H9 (cell line): ENCODE data around the gene DNAH1. TPM values are rescaled to one million over a fixed set of nuclear protein-coding genes. Genes with fewer than 3 reads are reported as not detected.
A peak's percentile ranks its signal among the peaks of the same experiment; 100 is the strongest.

Source experiments
- DNase-seq: peaks from one replicate; pipeline ENCODE4 v3.0.0-alpha.2; 2017
- H2AFZ ChIP-seq: one replicate; pipeline ENCODE4 v1.6.1; 2013; ENCODE audit warnings: mild to moderate bottlenecking, low read length, control low read depth, moderate library complexity
- H2AK5ac ChIP-seq: 2 replicates; pipeline ENCODE4 v1.6.1; 2013; ENCODE audit warnings: low read length, control low read depth, mixed read lengths; ENCODE audit not compliant: insufficient read length
- H2BK120ac ChIP-seq: one replicate; pipeline ENCODE4 v1.6.1; 2013; ENCODE audit warnings: low read depth, mild to moderate bottlenecking, low read length, control low read depth, inconsistent platforms; ENCODE audit not compliant: poor library complexity, severe bottlenecking
- H2BK12ac ChIP-seq: 2 replicates; pipeline ENCODE4 v1.6.1; 2013; ENCODE audit warnings: low read length, control low read depth, mixed read lengths, low read depth; ENCODE audit not compliant: insufficient read length
- H2BK15ac ChIP-seq: 2 replicates; pipeline ENCODE4 v1.6.1; 2013; ENCODE audit warnings: low read depth, low read length, control low read depth
- H2BK20ac ChIP-seq: one replicate; pipeline ENCODE4 v1.6.1; 2013; ENCODE audit warnings: low read depth, mild to moderate bottlenecking, low read length, control low read depth, inconsistent platforms; ENCODE audit not compliant: poor library complexity, severe bottlenecking
- H2BK5ac ChIP-seq: 2 replicates; pipeline ENCODE4 v1.6.1; 2013; ENCODE audit warnings: low read length, control low read depth, mixed read lengths; ENCODE audit not compliant: insufficient read length
- H3K14ac ChIP-seq: 2 replicates; pipeline ENCODE4 v1.6.1; 2013; ENCODE audit warnings: low read length, control low read depth; ENCODE audit not compliant: insufficient read depth
- H3K18ac ChIP-seq: 2 replicates; pipeline ENCODE4 v1.6.1; 2013; ENCODE audit warnings: low read depth, mild to moderate bottlenecking, mixed read lengths, low read length, control low read depth; ENCODE audit not compliant: insufficient read length
- H3K23ac ChIP-seq: 2 replicates; pipeline ENCODE4 v1.6.1; 2013; ENCODE audit warnings: low read length, control low read depth, mixed read lengths, low read depth; ENCODE audit not compliant: insufficient read length
- H3K23me2 ChIP-seq: 2 replicates; pipeline ENCODE4 v1.6.1; 2013; ENCODE audit warnings: low read depth, mild to moderate bottlenecking, mixed read lengths, low read length, control low read depth; ENCODE audit not compliant: insufficient read length, poor library complexity, severe bottlenecking
- H3K27ac ChIP-seq: 2 replicates; pipeline ENCODE4 v1.5.1; 2013; ENCODE audit warnings: low read length, control low read depth, mixed read lengths, low read depth; ENCODE audit not compliant: insufficient read length
- H3K27me3 ChIP-seq: 2 replicates; pipeline ENCODE4 v1.6.1; 2013; ENCODE audit warnings: low read length, control low read depth, inconsistent platforms; ENCODE audit not compliant: insufficient read depth
- H3K4ac ChIP-seq: 2 replicates; pipeline ENCODE4 v1.6.1; 2013; ENCODE audit warnings: low read depth, mild to moderate bottlenecking, control low read depth, inconsistent platforms, low read length, moderate library complexity
- H3K4me1 ChIP-seq: 2 replicates; pipeline ENCODE4 v1.6.1; 2013; ENCODE audit warnings: low read length, control low read depth, inconsistent platforms; ENCODE audit not compliant: insufficient read depth
- H3K4me2 ChIP-seq: 2 replicates; pipeline ENCODE4 v1.6.1; 2013; ENCODE audit warnings: low read length, control low read depth, mixed read lengths; ENCODE audit not compliant: insufficient read length, insufficient read depth
- H3K56ac ChIP-seq: 2 replicates; pipeline ENCODE4 v1.6.1; 2013; ENCODE audit warnings: low read depth, mild to moderate bottlenecking, mixed read lengths, low read length, control low read depth; ENCODE audit not compliant: insufficient read length
- H3K79me1 ChIP-seq: 2 replicates; pipeline ENCODE4 v1.6.1; 2013; ENCODE audit warnings: low read depth, mild to moderate bottlenecking, moderate library complexity, low read length, control low read depth, inconsistent platforms; ENCODE audit not compliant: insufficient read depth, poor library complexity, severe bottlenecking
- H3K79me2 ChIP-seq: 2 replicates; pipeline ENCODE4 v1.6.1; 2013; ENCODE audit warnings: low read length, control low read depth, inconsistent platforms; ENCODE audit not compliant: insufficient read depth
- H3K9ac ChIP-seq: 2 replicates; pipeline ENCODE4 v1.6.1; 2013; ENCODE audit warnings: low read length, control low read depth, mixed read lengths; ENCODE audit not compliant: insufficient read length; ENCODE audit errors: extremely low read depth
- H3K9me3 ChIP-seq: one replicate; pipeline ENCODE4 v1.6.1; 2013; ENCODE audit warnings: low read depth, low read length, inconsistent platforms; ENCODE audit not compliant: control insufficient read depth
- H3T11ph ChIP-seq: one replicate; pipeline ENCODE4 v1.6.1; 2013; ENCODE audit warnings: mild to moderate bottlenecking, low read length, control low read depth, inconsistent platforms
- H4K20me1 ChIP-seq: one replicate; pipeline ENCODE4 v1.6.1; 2013; ENCODE audit not compliant: control insufficient read depth, insufficient read length, insufficient read depth
- H4K5ac ChIP-seq: 2 replicates; pipeline ENCODE4 v1.6.1; 2013; ENCODE audit warnings: low read depth, mild to moderate bottlenecking, mixed read lengths, low read length, control low read depth; ENCODE audit not compliant: insufficient read length
- H4K8ac ChIP-seq: replicated peaks from 2 replicates; pipeline ENCODE4 v1.6.1; 2013; ENCODE audit warnings: low read length, control low read depth, mixed read lengths, low read depth; ENCODE audit not compliant: insufficient read length
- H4K91ac ChIP-seq: 2 replicates; pipeline ENCODE4 v1.6.1; 2013; ENCODE audit warnings: low read depth, mild to moderate bottlenecking, moderate library complexity, mixed read lengths, low read length, control low read depth; ENCODE audit not compliant: insufficient read length
- H3K27ac Mint-ChIP-seq, 3 experiments: 2 replicates in 2 of 3; 3 replicates in 1 of 3; pipeline ENCODE4 v1.8.0; 2020 to 2021; ENCODE audit warnings: mixed read lengths in 3 of 3, mild to moderate bottlenecking in 1 of 3, moderate library complexity in 1 of 3
- H3K27me3 Mint-ChIP-seq: 2 replicates; pipeline ENCODE4 v1.8.0; 2021; ENCODE audit warnings: low read depth, mild to moderate bottlenecking, moderate library complexity, mixed read lengths
- H3K36me3 Mint-ChIP-seq, 3 experiments: 2 replicates in 2 of 3; 3 replicates in 1 of 3; pipeline ENCODE4 v1.8.0; 2020 to 2021; ENCODE audit warnings: low read depth in 3 of 3, mixed read lengths in 3 of 3; ENCODE audit not compliant: insufficient read depth in 1 of 3
- H3K4me1 Mint-ChIP-seq, 2 experiments: 2 replicates each; pipeline ENCODE4 v1.8.0; 2020; ENCODE audit warnings: mixed read lengths in 2 of 2
- H3K4me3 Mint-ChIP-seq, 2 experiments: 2 replicates in 1 of 2; 3 replicates in 1 of 2; pipeline ENCODE4 v1.8.0; 2020 to 2021; ENCODE audit warnings: mild to moderate bottlenecking in 2 of 2, mixed read lengths in 2 of 2, moderate library complexity in 1 of 2
- H3K9me3 Mint-ChIP-seq, 2 experiments: 2 replicates in 1 of 2; 3 replicates in 1 of 2; pipeline ENCODE4 v1.8.0; 2020; ENCODE audit warnings: mild to moderate bottlenecking in 2 of 2, mixed read lengths in 2 of 2, moderate library complexity in 1 of 2
- WGBS: extraction: QIAGEN DNeasy Blood & Tissue Kit; methylation state at CpG from one replicate; pipeline ENCODE4 v1.1.7; 2013; ENCODE audit warnings: missing lambda C conversion rate, low lambda C conversion rate, mixed read lengths; ENCODE audit not compliant: insufficient read length; ENCODE audit errors: extremely low coverage; 5-methylcytosine and 5-hydroxymethylcytosine counted together
- total RNA-seq: library from RNA; stranded (reverse); gene quantifications from 2 replicates; pipeline ENCODE4 v1.2.1, GENCODE V29; 2021
- TF ChIP-seq, protein P1 (sequence below): fragments of 200-600 bp; sonication (generic); conservative IDR thresholded peaks from 3 replicates; pipeline ENCODE4 v1.8.0; 2021; ENCODE audit warnings: antibody characterized with exemption, mild to moderate bottlenecking

DNAH1 gene
- total RNA-seq, 1 experiment from 2014 or later = 2.0 TPM

- Mint-ChIP-seq H3K27me3 (no peaks in the 10 kb centered on the region), H3K27ac (peak overlapping the region; percentile 55 to 100 (median 100); a peak in 6 of 7 replicates), H3K4me1 (peaks cover 8 to 10% of the 10 kb centered on the region in 2 experiments), H3K36me3 (no peaks in the 10 kb centered on the region; a peak in 3 of 7 replicates), H3K4me3 (peak overlapping the region; percentile 96 to 98), H3K9me3 (no peaks in the 10 kb centered on the region)
- Histone ChIP-seq H3K79me2 (no peaks in the 10 kb centered on the region), H2BK12ac (no peak overlapping the region), H3K18ac (no peak overlapping the region), H3K9me3 (no peaks in the 10 kb centered on the region), H3K14ac (no peak overlapping the region; the same call in 1 of the 2 replicates), H4K8ac (no peak overlapping the region), H2BK5ac (peak overlapping the region; percentile 90), H2AK5ac (no peak overlapping the region), H2AFZ (no peak overlapping the region), H2BK15ac (no peak overlapping the region), H3K27me3 (no peaks in the 10 kb centered on the region), H4K5ac (no peak overlapping the region), H3K4ac (no peak overlapping the region), H3K4me2 (peak overlapping the region; percentile 96), H2BK20ac (no peak overlapping the region), H3K23me2 (peaks cover 3% of the 10 kb centered on the region), H4K91ac (no peak overlapping the region), H3K9ac (peak overlapping the region; percentile 80), H2BK120ac (no peak overlapping the region), H3K27ac (no peak overlapping the region), H3K4me1 (no peaks in the 10 kb centered on the region), H3T11ph (no peak overlapping the region), H3K23ac (no peak overlapping the region), H3K79me1 (no peaks in the 10 kb centered on the region), H3K56ac (no peak overlapping the region), H4K20me1 (no peaks in the 10 kb centered on the region)
- WGBS = no CpG with 5 or more reads among the region's 8 CpGs
- DNase-seq = no peak
- TF ChIP-seq, protein P1, sequence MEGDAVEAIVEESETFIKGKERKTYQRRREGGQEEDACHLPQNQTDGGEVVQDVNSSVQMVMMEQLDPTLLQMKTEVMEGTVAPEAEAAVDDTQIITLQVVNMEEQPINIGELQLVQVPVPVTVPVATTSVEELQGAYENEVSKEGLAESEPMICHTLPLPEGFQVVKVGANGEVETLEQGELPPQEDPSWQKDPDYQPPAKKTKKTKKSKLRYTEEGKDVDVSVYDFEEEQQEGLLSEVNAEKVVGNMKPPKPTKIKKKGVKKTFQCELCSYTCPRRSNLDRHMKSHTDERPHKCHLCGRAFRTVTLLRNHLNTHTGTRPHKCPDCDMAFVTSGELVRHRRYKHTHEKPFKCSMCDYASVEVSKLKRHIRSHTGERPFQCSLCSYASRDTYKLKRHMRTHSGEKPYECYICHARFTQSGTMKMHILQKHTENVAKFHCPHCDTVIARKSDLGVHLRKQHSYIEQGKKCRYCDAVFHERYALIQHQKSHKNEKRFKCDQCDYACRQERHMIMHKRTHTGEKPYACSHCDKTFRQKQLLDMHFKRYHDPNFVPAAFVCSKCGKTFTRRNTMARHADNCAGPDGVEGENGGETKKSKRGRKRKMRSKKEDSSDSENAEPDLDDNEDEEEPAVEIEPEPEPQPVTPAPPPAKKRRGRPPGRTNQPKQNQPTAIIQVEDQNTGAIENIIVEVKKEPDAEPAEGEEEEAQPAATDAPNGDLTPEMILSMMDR = no peak
Measured at GRCh38 chr3:52286777-52287110, 29.4 kb upstream of the DNAH1 start.
